ENCODE results near the gene LCN6.

Gene LCN6

GRCh38 chr9:136744773-136745172, 3.6 kb downstream of the LCN6 start:
- Histone ChIP-seq H3K27me3 (ENCODE audit: control insufficient read depth, insufficient read depth, low read length, poor library complexity, severe bottlenecking) (no peaks in the 10 kb centered on the region), H3K36me3 (ENCODE audit: control insufficient read depth, insufficient read depth, low read length) (no peaks in the 10 kb centered on the region), H3K9me3 (ENCODE audit: control insufficient read depth, low read length) (no peaks in the 10 kb centered on the region), H3K27ac (ENCODE audit: insufficient read depth, low read depth, low read length, poor library complexity, severe bottlenecking) (no peak overlapping the region), H3K4me3 (ENCODE audit: insufficient read depth, low read depth, low read length) (no peak overlapping the region), H3K4me1 (ENCODE audit: control insufficient read depth, insufficient read depth, low read length) (peaks cover 19% of the 10 kb centered on the region)
- 92 to 93% methylated on average over 18 of the region's 18 CpGs for whole genome bisulfite sequencing, 2 experiments

- no peaks in the 10 kb centered on the region for H3K36me3 ChIP-seq (ENCODE audit: control insufficient read depth, insufficient read depth, low read length)
- H3K27me3 ChIP-seq (ENCODE audit: control insufficient read depth, insufficient read depth, low read length, poor library complexity, severe bottlenecking): no peaks in the 10 kb centered on the region
- H3K9me3 ChIP-seq (ENCODE audit: control insufficient read depth, low read length): no peaks in the 10 kb centered on the region
- 93% methylated on average over 16 of the region's 16 CpGs for WGBS, 2 experiments
- no peak overlapping the region for H3K27ac ChIP-seq (ENCODE audit: insufficient read depth, low read depth, low read length, poor library complexity, severe bottlenecking)
- H3K4me1 ChIP-seq (ENCODE audit: control insufficient read depth, insufficient read depth, low read length): peaks cover 19% of the 10 kb centered on the region
- no peak overlapping the region for H3K4me3 ChIP-seq (ENCODE audit: insufficient read depth, low read depth, low read length)
Measured at GRCh38 chr9:136743639-136744211, 4.6 kb downstream of the LCN6 start.

GRCh38 chr9:136742591-136743391, 5.5 kb downstream of the LCN6 start, which contains the start of gene LCN10:
Gene LCN10 (minus strand): TSS chr9:136742940. CDS start chr9:136742903, 37 bp downstream.
- Histone ChIP-seq H3K27ac (ENCODE audit: insufficient read depth, low read depth, low read length, poor library complexity, severe bottlenecking) (no peak within 1 kb of the TSS), H3K27me3 (ENCODE audit: control insufficient read depth, insufficient read depth, low read length, poor library complexity, severe bottlenecking) (no peaks in the 10 kb centered on the region), H3K4me3 (ENCODE audit: insufficient read depth, low read depth, low read length) (no peak within 1 kb of the TSS), H3K36me3 (ENCODE audit: control insufficient read depth, insufficient read depth, low read length) (no peaks in the 10 kb centered on the region), H3K9me3 (ENCODE audit: control insufficient read depth, low read length) (no peaks in the 10 kb centered on the region), H3K4me1 (ENCODE audit: control insufficient read depth, insufficient read depth, low read length) (peaks cover 19% of the 10 kb centered on the region)
- 73 to 77% methylated on average over 25 of the region's 25 CpGs for WGBS, 2 experiments

GRCh38 chr9:136741883-136742571, 6.3 kb downstream of the LCN6 start:
- Histone ChIP-seq H3K27ac (ENCODE audit: insufficient read depth, low read depth, low read length, poor library complexity, severe bottlenecking) (no peak overlapping the region), H3K27me3 (ENCODE audit: control insufficient read depth, insufficient read depth, low read length, poor library complexity, severe bottlenecking) (no peaks in the 10 kb centered on the region)
- 84 to 85% methylated on average over 32 of the region's 32 CpGs for WGBS, 2 experiments

GRCh38 chr9:136740971-136741882, 7.1 kb downstream of the LCN6 start:
- H3K27me3 ChIP-seq (ENCODE audit: control insufficient read depth, insufficient read depth, low read length, poor library complexity, severe bottlenecking): no peaks in the 10 kb centered on the region
- no peak overlapping the region for H3K4me3 ChIP-seq (ENCODE audit: insufficient read depth, low read depth, low read length)
- no peaks in the 10 kb centered on the region for H3K9me3 ChIP-seq (ENCODE audit: control insufficient read depth, low read length)
- H3K36me3 ChIP-seq (ENCODE audit: control insufficient read depth, insufficient read depth, low read length): no peaks in the 10 kb centered on the region
- H3K27ac ChIP-seq (ENCODE audit: insufficient read depth, low read depth, low read length, poor library complexity, severe bottlenecking): no peak overlapping the region
- peaks cover 19% of the 10 kb centered on the region for H3K4me1 ChIP-seq (ENCODE audit: control insufficient read depth, insufficient read depth, low read length)
- 86% methylated on average over 37 of the region's 37 CpGs for WGBS, 2 experiments

More at GRCh38 chr9:136741883-136742571, 6.3 kb downstream of the LCN6 start:
- H3K36me3 ChIP-seq (ENCODE audit: control insufficient read depth, insufficient read depth, low read length): no peaks in the 10 kb centered on the region
- no peaks in the 10 kb centered on the region for H3K9me3 ChIP-seq (ENCODE audit: control insufficient read depth, low read length)
- peaks cover 19% of the 10 kb centered on the region for H3K4me1 ChIP-seq (ENCODE audit: control insufficient read depth, insufficient read depth, low read length)
- no peak overlapping the region for H3K4me3 ChIP-seq (ENCODE audit: insufficient read depth, low read depth, low read length)

- peaks cover 19% of the 10 kb centered on the region for H3K4me1 ChIP-seq (ENCODE audit: control insufficient read depth, insufficient read depth, low read length)
- WGBS, 2 experiments: 93 to 94% methylated on average over 16 of the region's 16 CpGs
- no peak overlapping the region for H3K27ac ChIP-seq (ENCODE audit: insufficient read depth, low read depth, low read length, poor library complexity, severe bottlenecking)
- no peaks in the 10 kb centered on the region for H3K36me3 ChIP-seq (ENCODE audit: control insufficient read depth, insufficient read depth, low read length)
- no peaks in the 10 kb centered on the region for H3K27me3 ChIP-seq (ENCODE audit: control insufficient read depth, insufficient read depth, low read length, poor library complexity, severe bottlenecking)
- no peaks in the 10 kb centered on the region for H3K9me3 ChIP-seq (ENCODE audit: control insufficient read depth, low read length)
- H3K4me3 ChIP-seq (ENCODE audit: insufficient read depth, low read depth, low read length): no peak overlapping the region
Measured at GRCh38 chr9:136740491-136740890, 7.8 kb downstream of the LCN6 start.

GRCh38 chr9:136740069-136740468, 8.3 kb downstream of the LCN6 start:
- Histone ChIP-seq H3K27me3 (ENCODE audit: control insufficient read depth, insufficient read depth, low read length, poor library complexity, severe bottlenecking) (no peaks in the 10 kb centered on the region), H3K27ac (ENCODE audit: insufficient read depth, low read depth, low read length, poor library complexity, severe bottlenecking) (no peak overlapping the region), H3K9me3 (ENCODE audit: control insufficient read depth, low read length) (no peaks in the 10 kb centered on the region), H3K4me1 (ENCODE audit: control insufficient read depth, insufficient read depth, low read length) (peaks cover 19% of the 10 kb centered on the region), H3K36me3 (ENCODE audit: control insufficient read depth, insufficient read depth, low read length) (no peaks in the 10 kb centered on the region), H3K4me3 (ENCODE audit: insufficient read depth, low read depth, low read length) (no peak overlapping the region)
- 92 to 93% methylated on average over 11 of the region's 11 CpGs for WGBS, 2 experiments

- Histone ChIP-seq H3K4me1 (ENCODE audit: control insufficient read depth, insufficient read depth, low read length) (peaks cover 19% of the 10 kb centered on the region), H3K9me3 (ENCODE audit: control insufficient read depth, low read length) (no peaks in the 10 kb centered on the region), H3K27ac (ENCODE audit: insufficient read depth, low read depth, low read length, poor library complexity, severe bottlenecking) (no peak overlapping the region), H3K27me3 (ENCODE audit: control insufficient read depth, insufficient read depth, low read length, poor library complexity, severe bottlenecking) (no peaks in the 10 kb centered on the region), H3K36me3 (ENCODE audit: control insufficient read depth, insufficient read depth, low read length) (no peaks in the 10 kb centered on the region), H3K4me3 (ENCODE audit: insufficient read depth, low read depth, low read length) (no peak overlapping the region)
- WGBS, 2 experiments: 93% methylated on average over 23 of the region's 23 CpGs
Measured at GRCh38 chr9:136739509-136739908, 8.8 kb downstream of the LCN6 start.

GRCh38 chr9:136738960-136739359, 9.4 kb downstream of the LCN6 start:
- 93 to 94% methylated on average over 20 of the region's 20 CpGs for WGBS, 2 experiments
- Histone ChIP-seq H3K4me1 (ENCODE audit: control insufficient read depth, insufficient read depth, low read length) (peaks cover 19% of the 10 kb centered on the region), H3K27me3 (ENCODE audit: control insufficient read depth, insufficient read depth, low read length, poor library complexity, severe bottlenecking) (no peaks in the 10 kb centered on the region), H3K27ac (ENCODE audit: insufficient read depth, low read depth, low read length, poor library complexity, severe bottlenecking) (no peak overlapping the region), H3K9me3 (ENCODE audit: control insufficient read depth, low read length) (no peaks in the 10 kb centered on the region), H3K36me3 (ENCODE audit: control insufficient read depth, insufficient read depth, low read length) (no peaks in the 10 kb centered on the region), H3K4me3 (ENCODE audit: insufficient read depth, low read depth, low read length) (no peak overlapping the region)
